A549 treated with DMSO at 1 μM for 4 hours (cell line): ENCODE results near the gene UBASH3A. TPM values are rescaled to one million over a fixed set of nuclear protein-coding genes. Genes with fewer than 3 reads are reported as not detected.

Experiments used
- total RNA-seq: library from RNA; stranded (reverse); fragments of 200-300 nt; extraction: Qiagen RNA extraction; gene quantifications from 5 replicates; pipeline ENCODE4 v1.2.3, GENCODE V29; 2022; ENCODE audit warnings: low read depth

Gene UBASH3A
- 0.16 to 0.34 TPM (median 0.24 TPM) in 4 of 5 replicates, not detected in the other for total RNA-seq

GRCh38 chr21:42403611-42404231 lies at the start of gene UBASH3A:
TSS of gene UBASH3A (plus strand) at chr21:42403902. CDS start at chr21:42403946, 44 bp downstream.

GRCh38 chr21:42366292-42367010 lies 37.3 kb upstream of the UBASH3A start, which contains the start of gene TFF1:
TSS of gene TFF1 (minus strand) at chr21:42366535. CDS start at chr21:42366495, 40 bp downstream.

GRCh38 chr21:42395905-42396651 lies 7.6 kb upstream of the UBASH3A start, which contains the start of gene TMPRSS3:
TSS of gene TMPRSS3 (minus strand) at chr21:42396052. CDS start at chr21:42395417, 635 bp downstream.

GRCh38 chr21:42496120-42496838 lies 92.6 kb downstream of the UBASH3A start, which contains the start of gene RSPH1:
TSS of gene RSPH1 (minus strand) at chr21:42496224. CDS start at chr21:42496186, 38 bp downstream.

Other genes starting within 250 kb of the UBASH3A start
- gene ABCG1, start 184.8 kb upstream of the UBASH3A start, total RNA-seq: 2.1 to 3.7 TPM (median 2.4 TPM) in 5 replicates
- not detected in 5 replicates for gene TFF3, start 88.5 kb upstream of the UBASH3A start, total RNA-seq
- not detected in 5 replicates for gene TFF2, start 52.9 kb upstream of the UBASH3A start, total RNA-seq
- gene TFF1, start 37.4 kb upstream of the UBASH3A start, total RNA-seq: 24.2 to 31.5 TPM (median 30.5 TPM) in 5 replicates
- 0.20 to 0.38 TPM (median 0.27 TPM) in 5 replicates for gene TMPRSS3, start 7.8 kb upstream of the UBASH3A start, total RNA-seq
- gene RSPH1, start 92.3 kb downstream of the UBASH3A start, total RNA-seq: 0.45 to 0.94 TPM (median 0.67 TPM) in 5 replicates
- gene SLC37A1, start 110.0 kb downstream of the UBASH3A start, total RNA-seq: 3.2 to 4.5 TPM (median 4.4 TPM) in 5 replicates
- gene PDE9A, start 249.7 kb downstream of the UBASH3A start, total RNA-seq: 0.45 to 1.3 TPM (median 1.1 TPM) in 5 replicates